Fibroblast of gingiva (primary cell): ENCODE measurements around the gene FRMD1.

Experiments used
- DNase-seq: peaks from one replicate; pipeline ENCODE4 v3.0.0-alpha.2; 2011; ENCODE audit warnings: low read depth

Gene FRMD1

DNA sequence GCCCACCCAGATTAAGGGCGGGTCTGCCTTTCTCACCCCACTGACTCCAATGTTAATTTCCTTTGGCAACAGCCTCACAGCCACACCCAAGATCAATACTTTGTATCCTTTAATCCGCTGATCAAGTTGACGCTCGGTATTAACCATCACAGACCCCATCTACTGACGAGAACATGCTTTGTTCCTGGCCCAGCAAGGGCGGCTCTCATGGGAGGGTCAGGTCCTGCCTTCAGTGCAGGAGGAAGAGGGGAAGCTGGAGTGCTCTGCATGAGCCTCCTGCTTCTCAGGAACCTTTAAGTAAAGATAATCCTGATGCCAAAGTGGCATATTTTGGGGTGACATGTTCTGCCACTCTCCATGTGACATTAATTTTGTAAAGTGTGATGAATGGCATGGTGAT is 73.2 kb downstream of the FRMD1 start:
- DNase-seq, result no peak

GRCh38 chr6:168004945-168005344 is 74.1 kb downstream of the FRMD1 start:
- DNase-seq, result no peak

- no peak for DNase-seq
Measured at GRCh38 chr6:168004023-168004422, 75.0 kb downstream of the FRMD1 start.
